Stimulated activated naive CD4-positive, alpha-beta T cell (primary cell): ENCODE data around the gene SNX6.
"Not testable (repeated sequence)": the region's sequence is repeated elsewhere in the genome, so short reads cannot be mapped to it uniquely, and the experiment has no call there.

Source experiments
- DNase-seq, 6 experiments: peaks; one replicate each; lab custom pipeline; 2025; lab: John Stamatoyannopoulos, UW

SNX6 gene

DNA sequence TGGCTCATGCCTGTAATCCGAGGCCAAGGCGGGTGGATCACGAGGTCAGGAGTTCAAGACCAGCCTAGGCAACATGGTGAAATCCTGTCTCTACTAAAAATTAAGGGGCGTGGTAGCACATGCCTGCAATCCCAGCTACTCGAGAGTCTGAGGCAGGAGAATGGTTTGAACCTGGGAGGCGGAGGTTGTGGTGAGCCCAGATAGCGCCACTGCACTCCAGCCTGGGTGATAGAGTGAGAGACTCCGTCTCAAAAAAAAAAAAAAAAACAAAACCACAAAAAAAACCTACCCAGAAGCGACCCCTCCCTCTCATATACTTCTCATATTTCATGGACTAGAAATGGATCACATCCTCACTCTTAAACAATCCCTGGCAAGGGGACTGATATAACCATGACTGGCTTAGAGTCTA is 4.4 kb upstream of the SNX6 start:
- not testable (repeated sequence) for DNase-seq

DNA sequence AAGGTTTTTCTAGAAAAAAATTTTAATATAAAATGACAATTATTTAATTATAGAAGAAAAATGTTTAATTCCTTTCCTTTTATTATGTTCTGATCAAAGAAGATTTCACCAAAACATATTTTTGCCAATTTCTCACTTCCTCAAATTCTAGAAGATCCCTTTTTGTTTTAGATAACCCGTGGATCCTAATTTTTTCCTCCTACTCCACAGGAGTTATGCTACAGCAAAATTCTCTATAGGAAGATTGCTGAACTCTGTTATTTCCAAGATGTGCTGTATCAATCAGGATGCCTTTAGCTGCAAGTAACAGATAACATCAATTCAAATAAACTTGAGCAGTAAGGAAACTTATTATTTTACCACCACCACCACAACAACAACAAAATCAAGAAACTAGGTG is 3.8 kb upstream of the SNX6 start:
- no peak for DNase-seq

DNA sequence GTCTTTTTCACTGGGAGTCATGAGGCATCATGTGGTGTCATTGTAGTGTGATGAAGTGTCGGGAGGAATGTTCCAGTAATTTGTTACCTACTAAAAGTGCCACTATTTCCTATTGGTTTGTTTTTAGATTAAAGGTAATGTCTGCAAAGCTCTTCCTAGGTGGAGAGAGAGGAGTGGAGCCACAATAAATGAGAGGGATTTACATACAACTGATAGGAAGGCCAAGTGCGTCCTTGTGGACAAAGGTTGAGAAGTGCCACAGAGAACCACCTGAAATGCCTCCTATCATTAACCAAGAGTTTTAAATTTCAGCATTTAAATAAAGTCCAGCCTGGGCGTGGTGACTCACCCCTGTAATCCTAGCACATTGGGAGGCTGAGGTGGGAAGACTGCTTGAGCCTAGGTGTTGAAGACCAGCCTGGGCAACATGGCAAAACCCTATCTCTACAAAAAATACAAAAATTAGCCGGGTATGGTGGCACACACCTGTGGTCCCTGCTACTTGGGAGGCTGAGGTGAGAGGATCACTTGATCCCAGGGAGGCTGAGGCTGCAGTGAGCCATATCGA is 2.5 kb upstream of the SNX6 start:
- DNase-seq: no peak

DNA sequence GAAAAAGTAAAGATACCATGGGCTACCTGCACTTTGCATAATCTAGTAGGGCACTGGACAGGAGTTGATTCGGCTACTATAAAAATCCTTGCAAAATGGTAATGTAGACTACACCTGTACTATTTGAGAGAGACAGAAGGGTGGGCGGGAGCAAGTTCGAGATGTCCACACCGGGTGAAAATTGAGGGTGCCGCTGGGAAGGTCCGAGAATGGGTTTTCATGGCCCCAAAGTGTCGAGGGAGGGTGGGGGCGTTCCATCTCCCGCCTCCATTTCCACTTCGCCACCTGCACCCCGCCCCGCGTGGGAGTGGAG is 648 bp downstream of the SNX6 start:
- DNase-seq: no peak

DNA sequence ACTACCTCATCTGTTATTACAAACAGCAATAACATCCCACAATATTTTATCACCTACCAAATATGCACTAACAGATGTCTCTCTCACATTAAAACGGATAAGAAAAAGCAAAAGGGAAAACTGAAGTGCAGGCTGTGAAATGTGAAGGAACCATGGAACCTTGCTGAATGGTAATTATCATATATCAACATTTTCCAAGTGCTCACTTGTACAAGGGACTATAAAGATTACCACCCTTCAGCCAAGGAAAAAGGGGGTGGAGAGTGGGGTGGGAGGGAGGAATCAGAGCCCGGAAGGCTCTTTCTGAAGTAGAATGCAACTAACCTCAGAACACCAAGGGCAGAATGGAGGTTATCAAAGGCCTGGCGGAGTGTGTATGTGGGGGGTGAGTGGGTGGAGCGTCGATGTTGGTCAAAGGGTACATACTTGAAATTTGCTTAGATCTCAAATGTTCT is 1.2 kb downstream of the SNX6 start:
- DNase-seq: peak in 2 of 6 experiments; percentile 23 to 33

DNA sequence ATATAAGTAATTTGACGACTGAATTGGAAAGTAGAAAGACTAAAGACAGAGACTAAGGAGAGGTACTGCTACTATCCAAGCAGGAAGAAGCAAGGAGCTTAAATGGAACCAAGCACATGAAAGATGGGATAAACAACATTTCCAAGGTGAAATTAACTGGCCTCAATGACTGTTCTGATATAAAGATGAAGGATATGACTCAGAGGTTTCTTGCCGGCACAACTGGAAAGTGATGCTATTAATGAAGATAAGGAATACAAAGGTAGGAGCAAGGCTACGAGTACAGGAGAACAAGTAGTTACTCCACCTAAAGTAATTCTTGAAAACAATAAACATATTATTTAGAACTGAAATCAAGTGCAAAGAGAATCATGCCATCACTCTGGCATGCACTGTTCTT is 6.4 kb downstream of the SNX6 start:
- DNase-seq: no peak

GRCh38 chr14:34620839-34621238 is 9.1 kb downstream of the SNX6 start:
- no peak for DNase-seq

- DNase-seq: no peak
Measured at GRCh38 chr14:34620115-34620514, 9.8 kb downstream of the SNX6 start.

DNA sequence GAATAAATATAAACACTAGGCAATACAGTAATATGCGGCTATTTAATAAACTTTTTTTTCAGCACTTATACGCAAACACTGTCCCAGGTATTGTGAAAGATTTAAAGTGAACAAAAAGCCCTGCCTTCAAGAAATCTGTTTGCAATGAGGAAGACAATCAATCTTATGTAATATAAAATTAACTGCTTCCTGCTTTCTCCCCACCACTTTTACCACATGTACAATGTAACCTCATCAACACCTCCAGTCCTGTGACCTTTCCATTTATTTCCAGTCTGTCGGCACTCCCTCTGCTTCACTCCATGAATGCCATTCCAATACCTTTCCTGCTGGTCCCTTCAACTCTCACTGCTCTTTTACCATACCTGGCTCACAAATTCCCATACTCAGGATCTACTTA is 10.5 kb downstream of the SNX6 start:
- DNase-seq: no peak

DNA sequence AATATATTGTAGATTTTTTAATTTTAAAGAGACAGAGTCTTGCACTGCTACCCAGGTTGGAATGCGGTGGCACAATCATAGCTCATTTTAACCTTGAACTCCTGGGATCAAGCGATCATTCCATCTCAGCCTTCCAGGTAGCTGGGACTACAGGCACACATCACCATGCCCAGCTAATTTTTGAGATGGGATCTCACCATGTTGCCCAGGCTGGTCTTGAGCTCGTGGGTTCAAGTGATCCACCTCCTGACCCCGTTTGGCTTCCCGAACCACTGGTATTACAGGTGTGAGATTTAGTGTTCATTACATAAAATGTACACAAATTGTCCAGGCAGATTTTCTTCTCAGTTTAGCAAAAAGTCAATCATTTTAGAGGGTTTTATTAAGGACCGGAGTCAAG is 13.6 kb downstream of the SNX6 start:
- no peak for DNase-seq

- no peak for DNase-seq
Measured at GRCh38 chr14:34615507-34615906, 14.4 kb downstream of the SNX6 start.

GRCh38 chr14:34614638-34615037 is 15.3 kb downstream of the SNX6 start:
- DNase-seq: no peak

GRCh38 chr14:34610101-34610500 is 19.8 kb downstream of the SNX6 start:
- no peak for DNase-seq

GRCh38 chr14:34605461-34605860 is 24.5 kb downstream of the SNX6 start:
- no peak for DNase-seq

DNA sequence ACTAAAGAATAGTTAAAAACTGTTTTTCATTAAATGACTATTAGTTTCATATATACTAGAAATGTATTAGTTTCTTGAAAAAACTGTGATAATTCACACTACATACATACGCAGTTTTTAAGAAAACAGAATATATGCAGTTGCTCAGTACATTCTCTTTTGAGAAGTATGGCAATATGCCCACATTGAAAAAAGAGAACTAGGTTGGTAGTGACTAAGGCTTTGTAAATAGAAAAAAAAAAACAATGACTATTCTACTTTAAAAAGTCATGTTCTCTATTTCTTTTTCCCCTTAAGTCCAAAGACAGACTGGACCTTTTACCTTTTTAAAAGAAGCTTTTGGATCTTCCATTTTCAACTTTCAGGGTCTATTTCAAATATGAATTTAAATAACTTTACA is 25.0 kb downstream of the SNX6 start:
- no peak for DNase-seq

DNA sequence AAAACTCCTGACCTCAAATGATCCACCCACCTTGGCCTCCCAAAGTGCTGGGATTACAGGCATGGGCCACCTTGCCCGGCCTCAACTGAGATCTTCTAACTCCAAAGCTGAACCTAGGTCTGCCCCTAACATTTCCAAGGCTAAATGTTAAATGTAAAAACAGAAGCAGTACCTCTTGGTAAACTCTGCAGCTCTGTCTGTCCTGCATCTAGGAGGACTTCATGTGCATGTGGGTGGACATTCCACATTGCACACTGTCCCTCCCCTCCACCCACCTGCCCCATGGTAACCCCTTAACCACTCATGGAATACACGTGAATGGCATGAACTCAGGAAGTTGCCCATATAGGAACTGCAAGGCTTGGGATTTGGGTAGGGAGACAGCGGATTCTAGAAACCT is 33.1 kb downstream of the SNX6 start:
- no peak for DNase-seq

GRCh38 chr14:34593740-34594375 is 36.1 kb downstream of the SNX6 start:
- DNase-seq: no peak

GRCh38 chr14:34592623-34593022 is 37.3 kb downstream of the SNX6 start:
- DNase-seq: no peak

GRCh38 chr14:34583525-34583924 is 46.4 kb downstream of the SNX6 start:
- DNase-seq: no peak

GRCh38 chr14:34582117-34582680 is 47.7 kb downstream of the SNX6 start:
- DNase-seq: no peak

DNA sequence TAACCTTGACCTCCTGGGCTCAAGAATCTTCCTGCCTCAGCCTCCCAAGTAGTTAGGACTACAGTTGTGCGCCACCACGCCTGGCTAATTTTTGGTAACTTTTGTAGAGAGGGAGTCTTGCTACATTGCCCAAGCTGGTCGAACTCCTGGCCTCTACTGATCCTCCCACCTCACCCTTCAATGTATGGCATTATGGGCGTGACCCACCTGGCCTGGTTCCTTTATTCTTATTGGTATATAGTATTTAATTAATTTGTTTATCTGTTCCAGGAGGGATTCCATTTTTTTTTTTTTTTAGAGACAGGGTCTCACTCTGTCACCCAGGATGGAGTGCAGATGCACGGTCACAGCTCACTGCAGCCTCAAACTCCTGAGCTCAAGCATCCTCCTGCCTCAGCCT is 49.6 kb downstream of the SNX6 start:
- DNase-seq: no peak

GRCh38 chr14:34571771-34572170 is 58.2 kb downstream of the SNX6 start:
- DNase-seq: no peak

DNA sequence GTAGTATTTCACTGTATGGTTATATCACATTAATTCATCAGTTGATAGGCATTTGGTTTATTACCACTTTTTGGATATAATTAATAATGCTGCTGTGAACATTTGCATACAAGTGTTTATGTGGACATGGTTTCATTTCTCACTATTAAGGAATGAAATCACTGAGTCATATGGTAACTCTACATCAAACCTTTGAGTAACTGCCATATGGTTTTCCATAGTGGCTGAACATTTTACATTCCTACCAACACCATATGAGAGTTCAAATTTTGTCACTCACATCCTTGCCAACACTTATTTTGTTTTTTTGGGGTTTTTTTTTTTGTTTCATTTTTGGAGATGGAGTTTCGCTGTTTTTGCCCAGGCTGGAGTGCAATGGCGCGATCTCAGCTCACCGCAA is 60.2 kb downstream of the SNX6 start:
- DNase-seq: no peak

DNA sequence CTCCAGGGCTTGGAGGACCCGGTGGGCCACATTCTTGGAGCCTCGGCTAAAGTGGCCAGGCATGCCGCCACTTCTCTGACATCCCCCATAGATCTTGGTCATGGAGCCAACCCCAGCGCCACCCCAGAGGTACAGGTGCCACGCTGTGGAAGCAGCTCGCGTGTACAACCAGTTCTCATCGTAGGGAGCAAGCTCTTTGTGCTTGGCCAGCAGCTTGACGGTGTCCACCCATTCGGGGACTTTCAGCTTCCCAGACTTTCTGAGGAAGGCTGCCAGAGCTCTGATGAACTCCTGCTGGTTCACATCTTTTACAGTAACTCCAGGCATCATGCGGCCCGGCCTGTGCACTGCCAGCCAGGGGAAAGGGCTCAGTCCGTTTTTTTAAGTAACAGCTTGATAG is 61.1 kb downstream of the SNX6 start:
- no peak for DNase-seq
